Measurements from ENCODE around the gene METTL9. TPM values are rescaled to one million over a fixed set of nuclear protein-coding genes. Genes with fewer than 3 reads are reported as not detected.
"Not testable (repeated sequence)": the region's sequence is repeated elsewhere in the genome, so short reads cannot be mapped to it uniquely, and the experiment has no call there.

METTL9 gene
- total RNA-seq, 1 experiment from 2014 or later = 41.4 TPM

DNA sequence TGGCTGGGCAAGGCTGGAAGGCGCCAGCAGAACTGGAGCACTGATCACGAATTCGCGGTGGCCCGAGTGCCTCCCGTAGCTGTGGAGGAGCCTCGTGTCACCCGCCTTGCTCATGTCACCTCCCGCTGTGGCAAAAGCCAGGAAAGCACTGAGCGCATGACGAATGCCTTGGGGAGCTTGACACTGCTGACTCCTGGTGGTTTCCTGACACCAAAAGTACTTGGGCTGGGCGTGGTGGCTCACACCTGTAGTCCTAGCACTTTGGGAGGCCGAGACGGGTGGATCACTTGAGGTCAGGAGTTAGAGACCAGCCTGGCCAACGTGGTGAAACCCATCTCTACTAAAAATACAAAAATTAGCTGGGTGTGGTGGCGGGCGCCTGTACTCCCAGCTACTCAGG is 47.8 kb upstream of the METTL9 start:
- H3K4me3 ChIP-seq (replicated peaks in 1 of 2; ENCODE audit: low read depth in 1 of 2, low read length in 2 of 2); RAD21 ChIA-PET (ENCODE audit: low non-redundant PET in 1 of 2, low total read pairs in 2 of 2, uncharacterized antibody in 2 of 2, unreplicated experiment in 2 of 2); CTCF ChIA-PET; ATAC-seq; H3K27me3 ChIP-seq (ENCODE audit: insufficient read depth, low read length); H3K79me2 ChIP-seq (ENCODE audit: insufficient read depth, low read length); H3K9ac ChIP-seq (ENCODE audit: low read length); H3K4me1 ChIP-seq (ENCODE audit: control insufficient read depth in 1 of 2, insufficient read depth in 2 of 2, low read length in 2 of 2); BruUV-seq (replicated peaks); H2AFZ ChIP-seq (ENCODE audit: low read depth, low read length, poor library complexity, severe bottlenecking); H3K27ac ChIP-seq (ENCODE audit: low read depth, low read length); POLR2A ChIA-PET; DNase-seq (ENCODE audit: low read depth, low spot score); H3K4me2 ChIP-seq (ENCODE audit: low read length); H3K36me3 ChIP-seq (ENCODE audit: control insufficient read depth in 1 of 2, insufficient read depth in 2 of 2, low read length in 2 of 2); H3K9me2 ChIP-seq (ENCODE audit: insufficient read depth); H4K20me1 ChIP-seq (ENCODE audit: insufficient read depth); H3K9me3 ChIP-seq (ENCODE audit: control insufficient read depth in 1 of 2, insufficient read depth in 1 of 2, low read depth in 1 of 2, low read length in 2 of 2): not testable (repeated sequence)
- intact Hi-C loops (cut with micrococcal nuclease) = loop anchor here (10.0 kb wide), 1 partner anchor 773 kb away; no protein-coding TSS in a partner anchor

GRCh38 chr16:21553481-21554296 is 45.7 kb upstream of the METTL9 start:
- H3K36me3 ChIP-seq (ENCODE audit: control insufficient read depth in 1 of 2, insufficient read depth in 2 of 2, low read length in 2 of 2); H3K9me3 ChIP-seq (ENCODE audit: control insufficient read depth in 1 of 2, insufficient read depth in 1 of 2, low read depth in 1 of 2, low read length in 2 of 2); RAD21 ChIA-PET (ENCODE audit: low non-redundant PET in 1 of 2, low total read pairs in 2 of 2, uncharacterized antibody in 2 of 2, unreplicated experiment in 2 of 2); H3K4me1 ChIP-seq (ENCODE audit: control insufficient read depth in 1 of 2, insufficient read depth in 2 of 2, low read length in 2 of 2); ATAC-seq; POLR2A ChIA-PET; H2AFZ ChIP-seq (ENCODE audit: low read depth, low read length, poor library complexity, severe bottlenecking); H3K27ac ChIP-seq (ENCODE audit: low read depth, low read length); H3K4me2 ChIP-seq (ENCODE audit: low read length); CTCF ChIA-PET; H3K9me2 ChIP-seq (ENCODE audit: insufficient read depth); H3K9ac ChIP-seq (ENCODE audit: low read length); H3K79me2 ChIP-seq (ENCODE audit: insufficient read depth, low read length); H3K27me3 ChIP-seq (ENCODE audit: insufficient read depth, low read length); BruUV-seq (replicated peaks); H4K20me1 ChIP-seq (ENCODE audit: insufficient read depth); DNase-seq (ENCODE audit: low read depth, low spot score); H3K4me3 ChIP-seq (replicated peaks in 1 of 2; ENCODE audit: low read depth in 1 of 2, low read length in 2 of 2): not testable (repeated sequence)
- intact Hi-C loops (cut with micrococcal nuclease) = loop anchor here (2.0 to 10.0 kb wide), 3 partner anchors 253 to 771 kb away; no protein-coding TSS in a partner anchor
